Activated T-cell treated with anti-CD3 and anti-CD28 coated beads, Interleukin-2, amount 50 U/mL, for 4 hours (primary cell): Measurements from ENCODE around the gene THAP9. TPM values are rescaled to one million over a fixed set of nuclear protein-coding genes. Genes with fewer than 3 reads are reported as not detected.
"Not testable (repeated sequence)": the region's sequence is repeated elsewhere in the genome, so short reads cannot be mapped to it uniquely, and the experiment has no call there.

Experiments
- ATAC-seq, 2 donors: fragments of 200-7000 bp; cut with Tn5 transposase; one replicate each; pipeline ENCODE4 v1.10.0; 2021
- DNase-seq: peaks from one replicate; pipeline ENCODE4 v3.0.0-alpha.2; 2020
- H3K27me3 Mint-ChIP-seq: one replicate; pipeline ENCODE4 v1.8.0; 2021; ENCODE audit warnings: low read depth, mixed read lengths
- H3K36me3 Mint-ChIP-seq: one replicate; pipeline ENCODE4 v1.8.0; 2022; ENCODE audit warnings: mixed read lengths; ENCODE audit not compliant: insufficient read depth
- H3K4me1 Mint-ChIP-seq: one replicate; pipeline ENCODE4 v1.8.0; 2021; ENCODE audit warnings: low read depth, mixed read lengths
- H3K4me3 Mint-ChIP-seq: one replicate; pipeline ENCODE4 v1.8.0; 2021; ENCODE audit warnings: mild to moderate bottlenecking, moderate library complexity, mixed read lengths
- H3K9me3 Mint-ChIP-seq: one replicate; pipeline ENCODE4 v1.8.0; 2021; ENCODE audit warnings: mixed read lengths
- total RNA-seq, 3 donors: library from RNA; stranded (reverse); gene quantifications; one replicate each; pipeline ENCODE4 v1.2.1, GENCODE V29; 2021

THAP9 gene
- total RNA-seq, 3 donors from 2014 or later: 0.87 to 2.4 (median 1.0) TPM

DNA sequence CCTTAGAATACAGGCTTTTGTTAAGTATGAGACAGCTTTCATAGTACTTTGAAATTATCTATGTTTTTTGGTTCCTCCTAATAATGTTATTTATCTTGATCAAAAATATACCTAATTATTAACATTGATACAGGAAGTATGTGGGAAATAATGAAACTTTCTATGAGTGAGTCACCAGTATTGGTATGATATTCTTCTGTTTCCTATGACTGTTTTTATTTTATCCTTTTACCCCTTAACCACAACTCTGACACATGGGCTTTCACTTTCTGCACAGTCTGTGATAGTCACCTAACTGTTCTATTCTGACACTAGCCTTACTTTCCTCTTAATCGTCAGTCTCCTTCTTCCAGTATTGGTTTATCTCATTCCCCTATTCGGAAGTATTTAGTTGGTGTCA lies 4.7 kb downstream of the THAP9 start:
- H3K36me3 Mint-ChIP-seq: peaks cover 8% of the 10 kb centered on the region
- ATAC-seq: peak; percentile 36 to 44

GRCh38 chr4:82906469-82906868 lies 5.9 kb downstream of the THAP9 start:
- peaks cover 20% of the 10 kb centered on the region for H3K4me1 Mint-ChIP-seq
- H3K9me3 Mint-ChIP-seq: no peaks in the 10 kb centered on the region
- no peak for DNase-seq
- peaks cover 14% of the 10 kb centered on the region for H3K36me3 Mint-ChIP-seq
- no peak for ATAC-seq
- H3K4me3 Mint-ChIP-seq: no peak overlapping the region
- H3K27me3 Mint-ChIP-seq: no peaks in the 10 kb centered on the region

More for the DNA sequence above, 4.7 kb downstream of the THAP9 start:
- Mint-ChIP-seq H3K27me3 (no peaks in the 10 kb centered on the region), H3K4me3 (peak overlapping the region; percentile 39), H3K4me1 (peaks cover 20% of the 10 kb centered on the region), H3K9me3 (no peaks in the 10 kb centered on the region)
- no peak for DNase-seq

DNA sequence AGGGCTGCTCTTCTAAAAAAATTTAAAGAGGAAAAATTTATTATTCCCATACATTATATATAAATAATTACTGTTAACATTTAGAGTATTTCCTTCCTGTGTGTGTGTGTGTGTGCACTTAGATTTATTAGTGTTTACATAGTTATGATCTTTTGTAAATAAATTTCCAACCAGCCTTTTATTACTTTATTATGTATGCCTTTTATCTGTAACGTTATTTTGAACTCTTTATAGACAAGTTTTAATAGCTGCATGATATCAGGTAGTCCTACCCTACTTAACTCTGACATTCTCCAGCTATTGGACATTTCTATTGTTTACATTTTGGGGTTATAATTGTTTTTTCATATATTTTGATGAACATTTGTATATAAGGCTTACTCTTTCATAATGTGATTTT lies 8.8 kb downstream of the THAP9 start:
- ATAC-seq (no peak), DNase-seq (no peak)
- H3K27me3 Mint-ChIP-seq: no peaks in the 10 kb centered on the region
- no peaks in the 10 kb centered on the region for H3K9me3 Mint-ChIP-seq
- peaks cover 12% of the 10 kb centered on the region for H3K4me1 Mint-ChIP-seq
- H3K4me3 Mint-ChIP-seq: no peak overlapping the region
- H3K36me3 Mint-ChIP-seq: peaks cover 14% of the 10 kb centered on the region

- Mint-ChIP-seq H3K4me1 (no peaks in the 10 kb centered on the region), H3K36me3 (peaks cover 10% of the 10 kb centered on the region), H3K4me3 (no peak overlapping the region), H3K27me3 (no peaks in the 10 kb centered on the region), H3K9me3 (no peaks in the 10 kb centered on the region)
- no peak for ATAC-seq
- no peak for DNase-seq
Observed at GRCh38 chr4:82913305-82913704, 12.8 kb downstream of the THAP9 start.

- H3K36me3 Mint-ChIP-seq: peaks cover 10% of the 10 kb centered on the region
- not testable (repeated sequence) for H3K4me3 Mint-ChIP-seq, H3K9me3 Mint-ChIP-seq, H3K4me1 Mint-ChIP-seq, H3K27me3 Mint-ChIP-seq, DNase-seq, ATAC-seq
Observed at GRCh38 chr4:82913968-82914367, 13.4 kb downstream of the THAP9 start.

- no peaks in the 10 kb centered on the region for H3K27me3 Mint-ChIP-seq
Observed at GRCh38 chr4:82918091-82918490, 17.6 kb downstream of the THAP9 start.

GRCh38 chr4:82919386-82919785 lies 18.9 kb downstream of the THAP9 start:
- Mint-ChIP-seq H3K4me1 (no peaks in the 10 kb centered on the region), H3K36me3 (peaks cover 3% of the 10 kb centered on the region), H3K4me3 (no peak overlapping the region), H3K9me3 (no peaks in the 10 kb centered on the region), H3K27me3 (no peaks in the 10 kb centered on the region)
- DNase-seq (no peak), ATAC-seq (no peak)

More at GRCh38 chr4:82918091-82918490, 17.6 kb downstream of the THAP9 start:
- no peak overlapping the region for H3K4me3 Mint-ChIP-seq
- no peaks in the 10 kb centered on the region for H3K4me1 Mint-ChIP-seq
- H3K36me3 Mint-ChIP-seq: peaks cover 3% of the 10 kb centered on the region
- H3K9me3 Mint-ChIP-seq: no peaks in the 10 kb centered on the region
- DNase-seq (no peak), ATAC-seq (no peak)

GRCh38 chr4:82921795-82922194 lies 21.3 kb downstream of the THAP9 start:
- no peaks in the 10 kb centered on the region for H3K9me3 Mint-ChIP-seq
- no peaks in the 10 kb centered on the region for H3K4me1 Mint-ChIP-seq
- no peaks in the 10 kb centered on the region for H3K27me3 Mint-ChIP-seq
- H3K4me3 Mint-ChIP-seq: no peak overlapping the region
- H3K36me3 Mint-ChIP-seq: peaks cover 4% of the 10 kb centered on the region
- no peak for DNase-seq
- no peak for ATAC-seq

DNA sequence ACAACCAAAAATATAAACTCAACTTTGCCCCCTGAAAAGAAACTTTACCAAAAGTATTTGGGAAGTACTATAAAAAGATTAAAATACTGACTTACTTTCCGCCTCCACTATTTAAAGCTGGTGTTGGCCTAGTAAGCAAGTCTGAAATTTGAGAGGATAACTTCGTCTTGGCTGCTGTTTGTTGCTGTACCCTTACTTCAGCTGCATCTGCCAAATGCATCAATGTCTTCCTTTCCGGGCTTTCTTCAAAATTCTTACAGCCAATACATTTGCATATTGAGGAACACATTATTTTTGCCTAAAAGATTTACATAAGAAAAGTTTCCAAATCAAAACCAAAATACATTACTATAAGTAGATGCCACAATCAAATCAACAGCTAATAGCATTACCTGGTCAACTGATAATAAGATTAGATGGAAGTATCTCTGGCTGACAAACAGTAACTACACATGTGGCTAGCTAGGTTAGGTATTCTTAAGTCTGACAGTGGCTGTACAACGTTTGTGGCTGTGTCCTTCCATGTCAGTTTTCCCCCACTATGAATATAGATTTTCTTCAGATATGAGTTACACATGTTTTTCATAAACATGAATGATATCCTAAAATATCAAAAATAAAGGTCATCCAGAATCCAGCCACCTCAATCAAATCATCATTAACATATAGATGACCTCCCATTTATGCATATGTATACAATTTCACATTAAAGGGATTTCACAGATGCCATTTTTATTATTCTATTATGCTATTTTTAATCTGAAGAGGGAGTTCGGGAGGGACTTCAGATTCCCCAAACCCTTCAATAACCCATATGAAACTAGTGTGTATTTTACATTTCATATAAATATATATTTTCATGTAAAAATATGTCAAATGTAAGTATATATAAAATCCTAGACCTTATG lies 30.6 kb downstream of the THAP9 start:
- DNase-seq: no peak
- Mint-ChIP-seq H3K9me3 (no peaks in the 10 kb centered on the region), H3K4me1 (no peaks in the 10 kb centered on the region), H3K36me3 (peaks cover 24% of the 10 kb centered on the region), H3K4me3 (no peak overlapping the region), H3K27me3 (no peaks in the 10 kb centered on the region)
- no peak for ATAC-seq

DNA sequence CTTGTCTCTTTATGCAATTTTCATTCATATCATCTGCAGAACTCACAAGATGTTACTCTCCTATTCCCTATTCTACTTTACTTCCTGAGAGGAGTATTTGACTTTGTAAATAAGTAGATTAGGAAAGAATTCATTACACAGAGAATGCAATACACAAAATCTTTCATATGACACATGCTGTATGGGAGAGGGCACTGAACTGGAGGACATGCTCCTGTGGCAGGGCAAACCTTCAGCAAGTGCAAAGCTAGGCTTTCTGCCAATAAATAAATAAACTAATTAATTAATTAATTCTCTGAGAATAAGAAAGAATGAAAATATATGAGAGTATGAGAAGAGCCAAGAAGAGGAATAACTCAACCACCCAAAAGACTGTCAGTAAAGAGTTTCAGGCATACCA lies 33.9 kb downstream of the THAP9 start:
- Mint-ChIP-seq H3K27me3 (no peaks in the 10 kb centered on the region), H3K4me3 (no peak overlapping the region), H3K4me1 (no peaks in the 10 kb centered on the region), H3K9me3 (no peaks in the 10 kb centered on the region), H3K36me3 (peaks cover 28% of the 10 kb centered on the region)
- ATAC-seq: no peak
- DNase-seq: no peak

DNA sequence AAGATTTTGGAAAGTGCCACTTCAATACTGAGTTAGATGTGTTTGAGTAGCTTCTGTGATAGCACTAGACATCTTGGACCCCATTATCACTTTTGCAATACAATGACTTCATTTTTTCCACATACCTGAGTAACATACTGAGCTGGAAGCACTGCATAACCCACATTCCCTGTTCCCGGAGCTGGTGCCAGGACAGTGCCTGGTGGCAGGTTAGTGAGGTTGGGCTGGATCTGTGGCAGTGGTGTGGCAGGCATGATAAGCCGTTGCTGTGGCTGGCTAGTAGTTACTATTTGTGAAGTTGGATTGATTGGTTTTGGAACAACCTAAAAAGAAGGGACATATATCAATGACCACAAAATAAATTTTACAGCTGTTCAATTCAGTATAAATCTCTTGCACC lies 38.9 kb downstream of the THAP9 start:
- no peak for ATAC-seq
- DNase-seq: no peak
- no peaks in the 10 kb centered on the region for H3K27me3 Mint-ChIP-seq
- H3K4me3 Mint-ChIP-seq: no peak overlapping the region
- H3K4me1 Mint-ChIP-seq: no peaks in the 10 kb centered on the region
- peaks cover 33% of the 10 kb centered on the region for H3K36me3 Mint-ChIP-seq
- H3K9me3 Mint-ChIP-seq: no peaks in the 10 kb centered on the region

GRCh38 chr4:82947498-82947897 lies 47.0 kb downstream of the THAP9 start:
- Mint-ChIP-seq H3K27me3 (no peaks in the 10 kb centered on the region), H3K4me1 (no peaks in the 10 kb centered on the region), H3K9me3 (no peaks in the 10 kb centered on the region), H3K36me3 (peaks cover 13% of the 10 kb centered on the region), H3K4me3 (no peak overlapping the region)
- ATAC-seq: no peak
- DNase-seq: no peak

- no peaks in the 10 kb centered on the region for H3K4me1 Mint-ChIP-seq
- H3K27me3 Mint-ChIP-seq: no peaks in the 10 kb centered on the region
- no peaks in the 10 kb centered on the region for H3K9me3 Mint-ChIP-seq
- no peak overlapping the region for H3K4me3 Mint-ChIP-seq
- no peak for DNase-seq
- H3K36me3 Mint-ChIP-seq: peaks cover 16% of the 10 kb centered on the region
- ATAC-seq: no peak
Observed at GRCh38 chr4:82948647-82949204, 48.2 kb downstream of the THAP9 start.

- H3K4me1 Mint-ChIP-seq: no peaks in the 10 kb centered on the region
Observed at GRCh38 chr4:82951196-82951595, 50.7 kb downstream of the THAP9 start.

GRCh38 chr4:82954212-82954611 lies 53.7 kb downstream of the THAP9 start:
- DNase-seq: no peak
- Mint-ChIP-seq H3K4me1 (peaks cover 9% of the 10 kb centered on the region), H3K9me3 (no peaks in the 10 kb centered on the region), H3K36me3 (peaks cover 25% of the 10 kb centered on the region), H3K4me3 (no peak overlapping the region), H3K27me3 (no peaks in the 10 kb centered on the region)
- ATAC-seq: no peak

More at GRCh38 chr4:82951196-82951595, 50.7 kb downstream of the THAP9 start:
- DNase-seq: no peak
- H3K9me3 Mint-ChIP-seq: no peaks in the 10 kb centered on the region
- no peaks in the 10 kb centered on the region for H3K27me3 Mint-ChIP-seq
- peaks cover 16% of the 10 kb centered on the region for H3K36me3 Mint-ChIP-seq
- ATAC-seq: no peak
- no peak overlapping the region for H3K4me3 Mint-ChIP-seq
